GM21717 (cell line): Measurements from ENCODE around the gene LONRF2.
"Not testable (repeated sequence)": the region's sequence is repeated elsewhere in the genome, so short reads cannot be mapped to it uniquely, and the experiment has no call there.

Experiments
- ATAC-seq: cut with Tn5 transposase; IDR thresholded peaks from one replicate; pipeline ENCODE4 v1.9.1; 2021; ENCODE audit warnings: mild to moderate bottlenecking, moderate library complexity; ENCODE audit not compliant: unreplicated experiment

LONRF2 gene

DNA sequence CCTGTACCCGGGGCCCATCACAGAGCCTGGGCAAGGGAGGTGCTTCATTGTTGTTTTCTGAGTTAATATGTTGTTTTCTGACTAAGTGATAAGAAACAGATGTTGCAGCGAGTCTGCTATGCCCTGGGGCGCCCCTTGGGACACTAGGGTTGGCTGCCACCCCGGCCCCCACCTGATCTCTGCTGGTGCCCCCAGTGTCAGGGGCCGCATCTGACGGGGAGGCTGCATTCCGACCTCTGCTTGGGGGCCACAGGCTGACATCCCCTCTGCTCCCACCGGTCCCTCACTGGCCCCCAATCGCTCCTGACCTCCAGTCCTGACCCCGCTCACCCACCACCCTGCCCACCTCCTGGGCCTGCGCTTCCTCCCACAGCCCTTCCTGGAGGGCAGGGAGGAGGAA is 65.9 kb downstream of the LONRF2 start:
- ATAC-seq = no peak

DNA sequence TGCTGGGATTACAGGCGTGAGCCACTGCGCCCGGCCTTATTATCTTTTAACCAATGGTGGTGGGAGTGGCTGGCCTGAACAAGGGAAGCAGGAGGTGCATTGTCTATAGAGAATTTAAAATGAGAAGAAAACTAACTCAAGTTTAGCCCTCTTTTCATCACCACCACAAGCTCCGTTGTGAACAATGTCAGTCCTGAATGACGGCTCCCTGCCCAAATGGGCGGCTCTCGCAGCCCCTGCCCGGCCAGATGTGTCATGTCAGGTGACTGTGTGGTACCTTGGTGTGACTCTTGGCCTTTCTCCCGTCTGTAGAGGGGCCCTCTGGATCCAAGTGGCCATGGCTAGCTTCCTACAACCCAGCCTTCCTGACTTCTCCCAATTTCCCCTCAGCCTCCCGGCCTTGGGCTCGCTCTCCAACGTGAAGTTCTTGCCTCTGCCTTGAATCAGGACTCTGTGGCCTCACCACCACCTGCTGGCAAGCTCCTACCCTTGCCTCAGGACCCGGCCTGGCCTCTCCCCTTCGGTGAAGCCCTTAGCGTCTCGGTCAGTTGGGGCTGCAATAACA is 67.6 kb downstream of the LONRF2 start:
- no peak for ATAC-seq

- no peak for ATAC-seq
Observed at GRCh38 chr2:100253786-100254185, 68.5 kb downstream of the LONRF2 start.

GRCh38 chr2:100252811-100253698 is 69.2 kb downstream of the LONRF2 start:
- ATAC-seq = no peak

- no peak for ATAC-seq
Observed at GRCh38 chr2:100250645-100251044, 71.7 kb downstream of the LONRF2 start.

GRCh38 chr2:100248971-100249370 is 73.3 kb downstream of the LONRF2 start:
- no peak for ATAC-seq

DNA sequence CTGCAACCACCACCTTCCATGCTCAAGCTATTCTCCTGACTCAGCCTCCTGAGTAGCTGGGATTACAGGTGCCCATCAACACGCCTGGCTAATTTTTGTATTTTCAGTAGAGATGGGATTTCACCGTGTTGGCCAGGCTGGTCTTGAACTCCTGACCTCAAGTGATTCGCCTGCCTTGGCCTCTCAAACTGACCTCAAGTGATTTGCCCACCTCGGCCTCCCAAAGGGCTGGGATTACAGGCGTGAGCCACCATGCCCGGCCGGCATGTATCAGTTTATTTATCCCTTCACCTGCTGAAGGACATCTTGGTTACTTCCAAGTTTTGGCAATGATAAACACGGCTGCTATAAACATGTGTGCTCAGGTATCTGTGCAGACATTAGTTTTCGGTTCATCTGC is 73.7 kb downstream of the LONRF2 start:
- ATAC-seq = not testable (repeated sequence)

DNA sequence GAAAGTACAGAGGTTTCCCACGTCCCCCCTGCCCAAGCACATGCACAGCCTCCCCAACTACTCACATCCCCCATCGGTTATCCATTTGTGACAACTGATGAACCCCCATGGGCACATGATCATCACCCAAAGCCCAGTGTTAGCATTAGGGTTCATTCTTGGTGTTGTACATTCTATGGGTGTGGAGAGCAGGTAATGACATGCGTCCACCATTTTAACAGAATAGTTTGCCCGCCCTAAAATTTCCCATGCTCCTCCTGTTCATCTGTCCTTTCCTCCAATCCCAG is 74.3 kb downstream of the LONRF2 start:
- ATAC-seq = no peak

- peak; percentile 79 for ATAC-seq
Observed at GRCh38 chr2:100247256-100248043, 74.9 kb downstream of the LONRF2 start.

DNA sequence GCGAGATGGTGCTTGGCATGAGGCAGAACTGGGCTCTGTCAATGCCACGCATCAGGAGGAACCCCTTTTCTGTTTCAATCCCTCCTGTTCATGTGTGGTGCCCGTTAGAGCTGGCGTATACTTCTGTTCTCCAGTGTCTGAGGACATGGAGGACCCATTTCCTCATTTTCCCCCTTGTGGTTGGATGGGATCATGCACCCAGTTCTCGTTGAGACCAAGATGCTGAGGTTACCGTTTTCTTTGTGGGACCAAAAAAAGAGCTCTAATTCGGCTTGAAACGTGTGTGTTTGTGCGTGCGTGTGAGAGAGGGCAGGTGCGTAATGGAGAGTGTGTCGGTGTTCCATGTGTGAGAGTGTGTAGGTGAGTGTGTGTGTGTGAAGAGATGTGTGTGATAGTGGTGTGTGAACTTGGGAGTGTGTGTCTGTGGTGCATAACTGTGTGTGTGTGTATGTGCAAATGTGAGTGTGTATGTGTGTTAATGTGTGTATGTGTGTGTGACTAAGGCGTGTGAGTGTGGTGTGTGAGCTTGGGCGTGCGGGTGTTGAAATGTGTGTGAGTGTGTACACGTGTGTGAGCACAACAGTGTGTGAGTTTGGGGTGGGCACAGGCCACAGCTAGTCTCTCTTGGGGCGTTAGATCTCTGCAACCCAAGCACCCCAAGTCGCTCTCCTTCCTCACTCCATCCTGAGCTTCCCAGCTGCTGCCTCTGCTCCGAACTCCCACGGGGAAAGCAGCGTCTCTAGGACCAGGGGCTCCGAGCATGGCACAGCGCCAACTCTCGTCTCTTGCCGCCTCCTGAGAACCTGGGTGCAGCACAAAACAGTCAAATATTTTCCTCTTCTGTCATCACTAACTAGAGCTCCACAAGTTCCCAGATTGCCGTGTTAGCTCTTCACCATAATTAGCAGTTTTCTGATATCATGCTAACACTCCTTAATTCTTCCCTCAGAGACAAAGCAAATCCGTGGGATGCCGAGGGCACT is 75.8 kb downstream of the LONRF2 start:
- no peak for ATAC-seq

DNA sequence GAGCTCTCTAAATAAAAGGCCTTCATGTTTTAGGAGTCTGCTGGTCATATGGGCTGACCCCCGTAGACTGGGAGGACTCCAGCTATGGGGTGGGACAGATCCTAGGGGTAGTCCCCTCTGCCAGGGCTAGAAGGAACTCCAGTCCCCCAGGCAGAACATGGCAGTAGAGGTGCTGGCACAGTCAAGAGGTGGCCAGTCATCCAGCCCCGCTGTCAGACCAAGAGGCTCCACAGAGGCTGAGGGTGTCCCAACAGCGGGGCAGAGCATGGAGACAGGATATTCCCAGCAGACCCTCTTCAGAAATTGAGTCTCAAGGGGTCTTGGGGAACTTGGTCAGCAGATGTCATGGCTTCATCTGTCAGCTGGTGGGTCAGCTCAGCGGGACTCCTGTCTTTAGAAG is 76.6 kb downstream of the LONRF2 start:
- ATAC-seq = no peak

DNA sequence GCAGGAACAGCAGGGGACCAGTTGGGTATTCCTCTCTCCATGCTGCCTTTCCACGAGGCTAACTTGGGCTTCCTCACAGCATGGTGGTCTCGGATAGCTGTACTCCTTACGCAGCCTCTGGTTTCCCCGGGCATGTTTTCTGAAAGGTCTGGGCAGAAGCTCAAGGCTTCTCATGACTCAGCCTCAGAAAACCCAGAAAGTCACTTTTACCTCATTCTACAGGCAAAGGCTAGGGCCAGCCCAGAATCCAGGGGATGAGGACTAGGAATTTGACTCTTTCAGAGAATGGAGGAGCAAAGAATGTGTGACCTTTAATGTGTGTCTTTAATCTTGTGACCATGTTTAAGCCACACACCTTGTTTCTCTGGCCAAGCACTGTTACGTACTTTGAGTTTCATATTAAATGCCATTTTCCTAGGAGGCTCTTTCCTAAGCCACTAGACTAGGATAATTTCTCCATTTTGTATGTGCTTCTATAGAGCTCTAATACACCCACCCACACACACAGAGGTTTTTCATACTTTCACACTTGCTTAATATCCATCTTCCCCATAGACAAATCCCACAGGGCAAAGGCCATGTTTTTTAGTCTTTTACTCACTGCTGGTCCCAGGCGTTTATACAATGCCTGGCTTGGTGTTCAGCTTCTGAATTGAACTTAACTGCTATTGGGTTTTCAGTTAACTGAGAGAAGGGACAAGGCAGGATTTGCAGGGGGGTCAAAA is 77.3 kb downstream of the LONRF2 start:
- ATAC-seq = no peak

- no peak for ATAC-seq
Observed at GRCh38 chr2:100243631-100244030, 78.7 kb downstream of the LONRF2 start.

DNA sequence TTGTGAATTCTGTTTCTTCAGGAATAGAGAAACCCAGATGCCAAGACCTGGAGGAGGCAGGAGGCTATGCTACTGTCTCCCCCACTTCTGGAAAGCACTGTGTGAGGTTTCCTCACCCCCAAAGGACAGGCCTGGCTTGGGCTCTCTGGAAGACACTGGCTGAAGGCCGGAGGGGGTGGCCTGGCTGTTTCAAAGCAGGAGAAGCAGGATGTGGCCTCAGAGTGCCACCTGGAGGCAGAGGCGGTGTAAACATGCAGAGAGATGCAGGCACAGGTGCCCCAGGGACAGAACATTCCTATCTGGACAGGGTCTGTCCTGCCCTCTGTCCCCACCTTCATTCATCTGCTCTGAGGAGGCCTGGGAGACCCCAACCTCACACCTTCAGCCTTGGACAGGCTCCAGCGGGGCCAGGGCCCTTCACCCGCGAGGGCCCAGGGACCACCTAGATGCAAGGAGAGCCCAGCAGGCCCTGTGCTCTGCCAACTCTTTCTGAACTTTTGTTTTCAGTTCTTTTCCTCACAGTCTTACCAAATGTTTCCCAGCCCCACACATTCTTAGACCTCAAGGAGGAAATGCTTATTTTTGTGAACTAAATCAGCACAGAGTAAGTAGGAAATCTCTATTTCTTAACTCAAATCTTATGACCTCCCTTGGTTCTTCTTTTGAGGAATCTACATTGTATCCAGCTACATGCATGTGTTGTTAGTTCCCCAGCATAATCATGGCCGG is 79.2 kb downstream of the LONRF2 start:
- no peak for ATAC-seq

- ATAC-seq = no peak
Observed at GRCh38 chr2:100242476-100242875, 79.8 kb downstream of the LONRF2 start.

- no peak for ATAC-seq
Observed at GRCh38 chr2:100241236-100241635, 81.1 kb downstream of the LONRF2 start.

GRCh38 chr2:100240386-100240785 is 81.9 kb downstream of the LONRF2 start:
- ATAC-seq = no peak

DNA sequence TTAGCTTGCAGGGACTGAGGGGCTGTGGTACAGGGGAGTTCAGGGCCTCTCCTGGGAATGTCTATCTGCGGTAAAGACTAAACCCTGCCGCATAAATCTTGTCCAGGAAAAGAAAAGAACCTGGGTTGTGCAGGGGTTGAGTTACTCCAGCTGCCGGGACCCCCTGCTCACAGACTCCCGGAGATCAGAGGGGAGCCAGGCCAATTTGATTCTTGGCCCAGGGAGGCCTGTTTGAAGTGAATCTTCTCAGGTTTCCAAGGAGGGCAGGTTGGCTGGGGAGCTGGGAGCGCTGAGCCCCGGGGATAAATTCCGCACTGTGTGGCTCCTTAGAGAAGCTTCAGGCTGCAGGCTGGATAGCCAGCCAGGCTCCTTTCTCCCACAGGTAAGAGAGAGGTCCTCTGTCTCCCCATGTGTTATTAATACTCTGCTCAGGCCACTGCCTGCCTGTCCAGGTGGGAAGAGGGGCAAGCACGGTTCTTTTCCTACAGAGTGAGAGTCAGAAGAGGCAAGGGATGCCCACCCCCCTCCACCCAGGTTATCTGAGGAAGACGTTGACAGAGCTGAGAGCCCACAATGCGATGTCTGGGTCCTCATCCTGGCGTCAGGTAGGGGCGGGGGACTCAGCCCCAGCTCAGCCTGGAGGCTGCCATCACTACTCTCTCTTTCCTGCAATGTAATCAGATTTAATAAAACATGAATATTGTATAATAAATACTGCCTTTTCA is 82.7 kb downstream of the LONRF2 start:
- no peak for ATAC-seq

DNA sequence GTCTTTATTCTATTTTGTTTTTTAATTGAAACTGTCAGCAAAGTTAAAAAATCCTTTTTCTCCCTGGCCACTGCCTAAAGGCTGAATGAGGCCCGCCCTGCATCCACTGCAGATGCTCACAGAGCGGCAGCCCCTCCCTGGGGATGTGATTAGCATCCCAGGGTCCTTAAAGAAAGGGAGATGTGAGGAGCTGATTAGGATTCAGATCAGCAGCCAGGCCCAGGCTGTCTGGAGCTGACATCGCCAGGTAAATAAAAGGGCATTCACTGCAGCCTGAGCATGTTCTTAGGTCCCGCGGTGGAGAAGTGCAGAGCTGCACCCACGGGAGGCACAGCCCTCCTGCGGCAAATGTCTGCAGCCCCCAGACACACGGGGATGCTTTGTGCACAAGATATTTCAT is 83.8 kb downstream of the LONRF2 start:
- no peak for ATAC-seq
